Neural cell (in vitro differentiated cells): Measurements from ENCODE around the gene MRM1. TPM values are rescaled to one million over a fixed set of nuclear protein-coding genes. Genes with fewer than 3 reads are reported as not detected.

ENCODE experiments used
- H2AFZ ChIP-seq: fragments of 200-600, 300-800 bp; sonication (generic), shearing (Covaris generic); 2 replicates; pipeline ENCODE4 v1.6.0; 2014; ENCODE audit warnings: low read depth, mild to moderate bottlenecking, antibody characterized with exemption, low read length, moderate library complexity
- H3F3A ChIP-seq: fragments of 200-600 bp; shearing (Covaris generic); 2 replicates; pipeline ENCODE4 v1.6.1; 2016; ENCODE audit warnings: mild to moderate bottlenecking, moderate library complexity, mixed read lengths, antibody characterized with exemption, low read length; ENCODE audit not compliant: insufficient read depth, poor library complexity, severe bottlenecking
- H3K27ac ChIP-seq: fragments of 200-600, 300-800 bp; sonication (generic), shearing (Covaris generic); 2 replicates; pipeline ENCODE4 v1.5.1; 2014; ENCODE audit warnings: mild to moderate bottlenecking, low read length, moderate library complexity
- H3K27me3 ChIP-seq: fragments of 300-800, 200-600 bp; sonication (generic), shearing (Covaris generic); 2 replicates; pipeline ENCODE4 v1.6.0; 2014; ENCODE audit warnings: mild to moderate bottlenecking, low read depth, low read length, moderate library complexity; ENCODE audit not compliant: insufficient read depth
- H3K36me3 ChIP-seq: fragments of 300-800, 200-600 bp; sonication (generic), shearing (Covaris generic); 2 replicates; pipeline ENCODE4 v1.5.1; 2014; ENCODE audit warnings: mild to moderate bottlenecking, antibody characterized with exemption, low read length, moderate library complexity; ENCODE audit not compliant: insufficient read depth
- H3K4me2 ChIP-seq: fragments of 300-800, 200-600 bp; sonication (generic), shearing (Covaris generic); 2 replicates; pipeline ENCODE4 v1.6.0; 2014; ENCODE audit warnings: mild to moderate bottlenecking, low read length
- H3K4me3 ChIP-seq: fragments of 300-800, 200-600 bp; sonication (generic), shearing (Covaris generic); 2 replicates; pipeline ENCODE4 v1.5.1; 2014; ENCODE audit warnings: mild to moderate bottlenecking, low read length, moderate library complexity
- H3K79me2 ChIP-seq: fragments of 200-600 bp; shearing (Covaris generic); replicated peaks from 2 replicates; pipeline ENCODE4 v1.6.0; 2014; ENCODE audit warnings: mild to moderate bottlenecking, low read length, moderate library complexity; ENCODE audit not compliant: insufficient read depth
- H3K9ac ChIP-seq: fragments of 300-800, 200-600 bp; sonication (generic), shearing (Covaris generic); 2 replicates; pipeline ENCODE4 v1.6.1; 2016; ENCODE audit warnings: mild to moderate bottlenecking, low read length, mixed read lengths
- H3K9me2 ChIP-seq: fragments of 200-600 bp; shearing (Covaris generic); 2 replicates; pipeline ENCODE4 v1.6.1; 2016; ENCODE audit warnings: mild to moderate bottlenecking, low read length, mixed read lengths; ENCODE audit not compliant: insufficient read depth
- H3K9me3 ChIP-seq: fragments of 200-600, 300-800 bp; sonication (generic), shearing (Covaris generic); 2 replicates; pipeline ENCODE4 v1.6.1; 2016; ENCODE audit warnings: mild to moderate bottlenecking, mixed run types, low read length, moderate library complexity, mixed read lengths
- H4K20me1 ChIP-seq: fragments of 200-600 bp; shearing (Covaris generic); 2 replicates; pipeline ENCODE4 v1.6.1; 2016; ENCODE audit warnings: mild to moderate bottlenecking, mixed run types; ENCODE audit not compliant: insufficient read depth
- EP300 ChIP-seq: fragments of 450-650 bp; conservative IDR thresholded peaks from 2 replicates; pipeline ENCODE4 v1.6.1; 2014; ENCODE audit warnings: antibody characterized with exemption, mild to moderate bottlenecking, moderate library complexity; ENCODE audit not compliant: poor library complexity, severe bottlenecking
- EZH2 ChIP-seq: fragments of 200-600, 300-800 bp; shearing (Covaris generic), sonication (generic); IDR thresholded peaks from 2 replicates; pipeline ENCODE4 v1.6.1; 2014; ENCODE audit warnings: antibody characterized with exemption, low read length, borderline replicate concordance, mild to moderate bottlenecking; ENCODE audit not compliant: insufficient read depth, poor library complexity, severe bottlenecking
- MXI1 ChIP-seq: fragments of 450-650 bp; conservative IDR thresholded peaks from 2 replicates; pipeline ENCODE4 v1.6.1; 2014; ENCODE audit warnings: antibody characterized with exemption, mild to moderate bottlenecking; ENCODE audit not compliant: poor library complexity, severe bottlenecking
- POLR2AphosphoS5 ChIP-seq: IDR thresholded peaks from 2 replicates; pipeline ENCODE4 v1.6.1; 2012
- RAD21 ChIP-seq: fragments of 450-650 bp; conservative IDR thresholded peaks from 2 replicates; pipeline ENCODE4 v1.6.1; 2014; ENCODE audit warnings: antibody characterized with exemption, mild to moderate bottlenecking, moderate library complexity
- SMC3 ChIP-seq: fragments of 450-650 bp; conservative IDR thresholded peaks from 2 replicates; pipeline ENCODE4 v1.6.1; 2014; ENCODE audit warnings: antibody characterized with exemption, mild to moderate bottlenecking, moderate library complexity; ENCODE audit not compliant: poor library complexity
- TAF1 ChIP-seq: IDR thresholded peaks from 2 replicates; pipeline ENCODE4 v1.6.1; 2012; ENCODE audit warnings: low read depth
- polyA plus RNA-seq: library from polyadenylated mRNA; depleted of rRNA; stranded (reverse); fragments of >200 nt; gene quantifications from 2 replicates; pipeline ENCODE4 v1.2.3, GENCODE V29; 2014
- TF ChIP-seq, protein P1 (sequence below): fragments of 450-650 bp; IDR thresholded peaks from 2 replicates; pipeline ENCODE4 v1.5.1; 2014; ENCODE audit warnings: antibody characterized with exemption, mild to moderate bottlenecking, moderate library complexity; ENCODE audit not compliant: poor library complexity, severe bottlenecking
- TF ChIP-seq, protein P2 (sequence below): IDR thresholded peaks from 2 replicates; pipeline ENCODE4 v1.6.1; 2012; ENCODE audit warnings: borderline replicate concordance

Gene MRM1
- polyA plus RNA-seq, 1 donor from 2014 or later, result 1.8 TPM

DNA sequence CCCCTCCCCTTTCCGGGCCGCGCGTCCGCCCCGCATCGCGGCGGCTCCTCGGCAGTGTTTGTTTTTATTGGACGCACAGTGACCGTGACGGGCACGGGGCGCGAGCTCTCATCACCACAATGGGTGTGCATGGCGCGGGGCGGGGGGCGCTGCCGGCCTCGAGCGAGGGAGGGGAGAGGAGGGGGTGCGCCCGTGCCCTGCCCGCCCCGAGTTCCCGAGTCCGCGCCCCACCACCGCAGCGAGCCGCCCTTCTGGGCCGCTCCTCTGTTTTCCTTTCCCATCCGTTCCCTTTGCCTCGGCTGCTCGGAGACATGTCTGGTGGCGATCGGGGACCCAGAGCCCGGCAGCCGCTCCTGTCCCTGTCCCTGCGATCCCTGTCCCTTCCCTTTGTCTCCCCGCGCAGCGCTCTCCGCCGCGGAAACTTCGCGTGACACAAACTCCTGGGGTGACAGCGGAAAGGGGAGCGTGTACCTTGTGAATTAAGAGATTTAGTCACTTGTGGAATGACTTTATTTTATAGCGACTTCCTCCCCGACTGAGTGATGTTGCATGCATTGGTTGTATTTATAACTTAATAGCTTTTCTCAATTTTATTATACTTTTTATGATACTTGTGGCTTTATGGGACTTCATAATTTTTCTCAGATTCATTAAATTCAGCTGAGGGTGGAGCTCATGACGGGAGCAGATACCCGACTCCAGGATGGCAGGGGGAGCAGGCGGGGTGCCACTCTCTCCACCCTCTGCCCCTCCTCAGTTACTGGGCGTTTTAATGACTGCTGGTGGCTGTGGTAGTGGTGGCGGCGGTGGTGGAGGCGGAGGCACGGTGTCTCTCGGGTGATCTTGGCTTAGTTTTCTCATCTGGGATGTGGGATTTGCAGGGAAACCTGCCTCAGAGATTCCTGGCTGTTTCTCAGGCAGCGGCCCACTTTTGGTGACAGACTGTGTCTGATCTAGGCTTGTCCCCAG is 40.8 kb downstream of the MRM1 start:
- Histone ChIP-seq H3K79me2 (no peaks in the 10 kb centered on the region), H3K27me3 (peaks cover 66% of the 10 kb centered on the region), H3F3A (no peaks in the 10 kb centered on the region), H3K9me3 (peaks cover 7% of the 10 kb centered on the region), H3K4me2 (peak overlapping the region; percentile 69), H3K36me3 (no peaks in the 10 kb centered on the region), H2AFZ (no peak overlapping the region), H3K9ac (peak overlapping the region; percentile 40), H3K9me2 (no peaks in the 10 kb centered on the region), H3K27ac (no peak overlapping the region), H3K4me3 (peak overlapping the region; percentile 67), H4K20me1 (no peaks in the 10 kb centered on the region)
- no peak for TF ChIP-seq SMC3
- no peak for TF ChIP-seq MXI1
- TF ChIP-seq EZH2, result no peak
- TF ChIP-seq, protein P1, sequence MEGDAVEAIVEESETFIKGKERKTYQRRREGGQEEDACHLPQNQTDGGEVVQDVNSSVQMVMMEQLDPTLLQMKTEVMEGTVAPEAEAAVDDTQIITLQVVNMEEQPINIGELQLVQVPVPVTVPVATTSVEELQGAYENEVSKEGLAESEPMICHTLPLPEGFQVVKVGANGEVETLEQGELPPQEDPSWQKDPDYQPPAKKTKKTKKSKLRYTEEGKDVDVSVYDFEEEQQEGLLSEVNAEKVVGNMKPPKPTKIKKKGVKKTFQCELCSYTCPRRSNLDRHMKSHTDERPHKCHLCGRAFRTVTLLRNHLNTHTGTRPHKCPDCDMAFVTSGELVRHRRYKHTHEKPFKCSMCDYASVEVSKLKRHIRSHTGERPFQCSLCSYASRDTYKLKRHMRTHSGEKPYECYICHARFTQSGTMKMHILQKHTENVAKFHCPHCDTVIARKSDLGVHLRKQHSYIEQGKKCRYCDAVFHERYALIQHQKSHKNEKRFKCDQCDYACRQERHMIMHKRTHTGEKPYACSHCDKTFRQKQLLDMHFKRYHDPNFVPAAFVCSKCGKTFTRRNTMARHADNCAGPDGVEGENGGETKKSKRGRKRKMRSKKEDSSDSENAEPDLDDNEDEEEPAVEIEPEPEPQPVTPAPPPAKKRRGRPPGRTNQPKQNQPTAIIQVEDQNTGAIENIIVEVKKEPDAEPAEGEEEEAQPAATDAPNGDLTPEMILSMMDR, result peak; percentile 33
- peak; percentile 38 for TF ChIP-seq RAD21
- no peak for TF ChIP-seq POLR2AphosphoS5

DNA sequence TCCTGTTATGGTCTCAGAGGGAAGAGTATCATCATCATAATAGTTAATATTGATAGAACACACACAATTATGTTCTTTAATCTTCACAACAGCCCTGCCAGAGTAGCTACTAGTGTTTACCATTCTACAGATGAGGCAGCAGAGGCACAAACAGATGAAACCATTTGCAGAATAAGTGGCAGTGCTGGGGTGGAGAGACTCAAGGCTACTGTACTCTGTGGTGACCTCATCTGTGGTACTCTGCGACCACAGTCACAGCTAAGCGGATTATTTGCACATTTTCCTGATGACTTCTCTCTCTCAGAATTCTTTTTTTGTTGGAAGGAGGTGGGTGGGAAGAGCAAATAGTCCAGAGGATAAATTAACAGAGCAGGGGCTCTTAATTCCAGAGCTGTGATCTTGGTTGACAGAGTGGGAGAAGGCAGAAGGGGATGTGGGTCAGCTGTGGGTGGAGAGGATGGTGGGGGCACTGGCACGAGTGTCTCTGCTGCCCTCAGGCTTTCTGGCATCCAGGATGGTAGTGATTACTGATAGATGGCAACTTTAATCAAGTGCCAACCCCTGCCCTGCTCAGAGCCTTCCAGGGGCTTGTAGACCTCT is 41.8 kb downstream of the MRM1 start:
- no peaks in the 10 kb centered on the region for H3F3A ChIP-seq
- no peak overlapping the region for H3K4me2 ChIP-seq
- no peak overlapping the region for H3K4me3 ChIP-seq
- no peak overlapping the region for H3K9ac ChIP-seq
- H3K9me2 ChIP-seq, result no peaks in the 10 kb centered on the region
- no peaks in the 10 kb centered on the region for H4K20me1 ChIP-seq
- H3K27me3 ChIP-seq, result peaks cover 60% of the 10 kb centered on the region
- TF ChIP-seq, protein P2, sequence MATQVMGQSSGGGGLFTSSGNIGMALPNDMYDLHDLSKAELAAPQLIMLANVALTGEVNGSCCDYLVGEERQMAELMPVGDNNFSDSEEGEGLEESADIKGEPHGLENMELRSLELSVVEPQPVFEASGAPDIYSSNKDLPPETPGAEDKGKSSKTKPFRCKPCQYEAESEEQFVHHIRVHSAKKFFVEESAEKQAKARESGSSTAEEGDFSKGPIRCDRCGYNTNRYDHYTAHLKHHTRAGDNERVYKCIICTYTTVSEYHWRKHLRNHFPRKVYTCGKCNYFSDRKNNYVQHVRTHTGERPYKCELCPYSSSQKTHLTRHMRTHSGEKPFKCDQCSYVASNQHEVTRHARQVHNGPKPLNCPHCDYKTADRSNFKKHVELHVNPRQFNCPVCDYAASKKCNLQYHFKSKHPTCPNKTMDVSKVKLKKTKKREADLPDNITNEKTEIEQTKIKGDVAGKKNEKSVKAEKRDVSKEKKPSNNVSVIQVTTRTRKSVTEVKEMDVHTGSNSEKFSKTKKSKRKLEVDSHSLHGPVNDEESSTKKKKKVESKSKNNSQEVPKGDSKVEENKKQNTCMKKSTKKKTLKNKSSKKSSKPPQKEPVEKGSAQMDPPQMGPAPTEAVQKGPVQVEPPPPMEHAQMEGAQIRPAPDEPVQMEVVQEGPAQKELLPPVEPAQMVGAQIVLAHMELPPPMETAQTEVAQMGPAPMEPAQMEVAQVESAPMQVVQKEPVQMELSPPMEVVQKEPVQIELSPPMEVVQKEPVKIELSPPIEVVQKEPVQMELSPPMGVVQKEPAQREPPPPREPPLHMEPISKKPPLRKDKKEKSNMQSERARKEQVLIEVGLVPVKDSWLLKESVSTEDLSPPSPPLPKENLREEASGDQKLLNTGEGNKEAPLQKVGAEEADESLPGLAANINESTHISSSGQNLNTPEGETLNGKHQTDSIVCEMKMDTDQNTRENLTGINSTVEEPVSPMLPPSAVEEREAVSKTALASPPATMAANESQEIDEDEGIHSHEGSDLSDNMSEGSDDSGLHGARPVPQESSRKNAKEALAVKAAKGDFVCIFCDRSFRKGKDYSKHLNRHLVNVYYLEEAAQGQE, result no peak
- TF ChIP-seq MXI1 (no peak), RAD21 (no peak), TAF1 (no peak), EZH2 (no peak), POLR2AphosphoS5 (no peak), EP300 (no peak), SMC3 (no peak)
- TF ChIP-seq, protein P1, result no peak
- no peak overlapping the region for H2AFZ ChIP-seq
- no peaks in the 10 kb centered on the region for H3K79me2 ChIP-seq
- no peaks in the 10 kb centered on the region for H3K36me3 ChIP-seq
- H3K27ac ChIP-seq, result no peak overlapping the region
- peaks cover 7% of the 10 kb centered on the region for H3K9me3 ChIP-seq
